ENCODE measurements around the gene SLC29A3. TPM values are rescaled to one million over a fixed set of nuclear protein-coding genes. Genes with fewer than 3 reads are reported as not detected.
A peak's percentile ranks its signal among the peaks of the same experiment; 100 is the strongest.

SLC29A3 gene
- total and polyA plus RNA-seq, 5 experiments from 2014 or later: 3.7 to 10.4 (median 8.2) TPM

- H3K9me3 Mint-ChIP-seq: no peaks in the 10 kb centered on the region
- H3K4me1 Mint-ChIP-seq: peaks cover 23 to 43% (median 36%) of the 10 kb centered on the region in 4 donors
- POLR2A ChIA-PET: no interaction called here
- no peak overlapping the region for H3K4me3 Mint-ChIP-seq
- no peak for DNase-seq
- H3K27me3 Mint-ChIP-seq: no peaks in the 10 kb centered on the region
- ATAC-seq: no peak
- H3K36me3 Mint-ChIP-seq: peaks cover 6 to 32% (median 8%) of the 10 kb centered on the region in 3 donors
- peak overlapping the region in 1 of 10 donors; percentile 16 for H3K27ac Mint-ChIP-seq
Observed at GRCh38 chr10:71321386-71321785, 2.3 kb downstream of the SLC29A3 start.

- ATAC-seq: no peak
- Mint-ChIP-seq H3K4me1 (peaks cover 23 to 52% (median 35%) of the 10 kb centered on the region in 4 donors), H3K27me3 (no peaks in the 10 kb centered on the region), H3K27ac (peak overlapping the region in 4 of 10 donors; percentile 9 to 61 (median 44)), H3K36me3 (peaks cover 6 to 47% (median 14%) of the 10 kb centered on the region in 3 donors), H3K4me3 (peak overlapping the region in 1 of 10 donors; percentile 12), H3K9me3 (no peaks in the 10 kb centered on the region)
- peak in 3 of 10 donors; percentile 7 to 21 (median 15) for DNase-seq
- POLR2A ChIA-PET: interaction anchor here (0.6 kb wide), 1 partner anchor 759 kb away, joined by 4 read pairs; no protein-coding TSS in a partner anchor
Observed at GRCh38 chr10:71323407-71323806, 4.3 kb downstream of the SLC29A3 start.

- no peak overlapping the region for H3K27ac Mint-ChIP-seq
- no peaks in the 10 kb centered on the region for H3K9me3 Mint-ChIP-seq
- DNase-seq (no peak), ATAC-seq (no peak)
- POLR2A ChIA-PET: no interaction called here
- no peaks in the 10 kb centered on the region for H3K27me3 Mint-ChIP-seq
- peaks cover 20 to 52% (median 28%) of the 10 kb centered on the region in 4 donors for H3K4me1 Mint-ChIP-seq
- H3K4me3 Mint-ChIP-seq: no peak overlapping the region
- peaks cover 6 to 51% (median 14%) of the 10 kb centered on the region in 3 donors for H3K36me3 Mint-ChIP-seq
Observed at GRCh38 chr10:71324743-71325142, 5.7 kb downstream of the SLC29A3 start.

- POLR2A ChIA-PET: no interaction called here
- H3K36me3 Mint-ChIP-seq: peaks cover 6 to 51% (median 14%) of the 10 kb centered on the region in 3 donors
Observed at GRCh38 chr10:71325267-71325666, 6.2 kb downstream of the SLC29A3 start.

GRCh38 chr10:71326464-71326881 is 7.4 kb downstream of the SLC29A3 start:
- H3K27ac Mint-ChIP-seq: no peak overlapping the region
- no peaks in the 10 kb centered on the region for H3K9me3 Mint-ChIP-seq
- no peak for DNase-seq
- POLR2A ChIA-PET: interaction anchor here (0.7 kb wide), 1 partner anchor 438 kb away, joined by 3 read pairs; the partner anchor contains the start of gene PCBD1
- peaks cover 9 to 47% (median 23%) of the 10 kb centered on the region in 4 donors for H3K4me1 Mint-ChIP-seq
- peaks cover 6 to 59% (median 14%) of the 10 kb centered on the region in 3 donors for H3K36me3 Mint-ChIP-seq
- no peak overlapping the region for H3K4me3 Mint-ChIP-seq
- ATAC-seq: no peak
- no peaks in the 10 kb centered on the region for H3K27me3 Mint-ChIP-seq

More at GRCh38 chr10:71325267-71325666, 6.2 kb downstream of the SLC29A3 start:
- DNase-seq (no peak), ATAC-seq (no peak)
- H3K4me3 Mint-ChIP-seq: no peak overlapping the region
- peaks cover 15 to 47% (median 27%) of the 10 kb centered on the region in 4 donors for H3K4me1 Mint-ChIP-seq
- no peak overlapping the region for H3K27ac Mint-ChIP-seq
- H3K27me3 Mint-ChIP-seq: no peaks in the 10 kb centered on the region
- no peaks in the 10 kb centered on the region for H3K9me3 Mint-ChIP-seq

GRCh38 chr10:71330789-71331404 is 11.8 kb downstream of the SLC29A3 start:
- DNase-seq (no peak), ATAC-seq (no peak)
- no peak overlapping the region for H3K4me3 Mint-ChIP-seq
- H3K36me3 Mint-ChIP-seq: peaks cover 0 to 46% (median 10%) of the 10 kb centered on the region in 3 donors
- peak overlapping the region in 2 of 10 donors; percentile 30 to 57 for H3K27ac Mint-ChIP-seq
- POLR2A ChIA-PET: interaction anchor here (1.6 kb wide), 1 partner anchor 9 kb away, joined by 3 read pairs; no protein-coding TSS in a partner anchor
- H3K9me3 Mint-ChIP-seq: no peaks in the 10 kb centered on the region
- no peaks in the 10 kb centered on the region for H3K27me3 Mint-ChIP-seq
- peaks cover 9 to 31% (median 12%) of the 10 kb centered on the region in 4 donors for H3K4me1 Mint-ChIP-seq

- ATAC-seq (no peak), DNase-seq (no peak)
- Mint-ChIP-seq H3K4me1 (peaks cover 9 to 31% (median 12%) of the 10 kb centered on the region in 4 donors), H3K4me3 (no peak overlapping the region), H3K27me3 (no peaks in the 10 kb centered on the region), H3K36me3 (peaks cover 0 to 49% (median 15%) of the 10 kb centered on the region in 3 donors), H3K9me3 (no peaks in the 10 kb centered on the region), H3K27ac (peak overlapping the region in 1 of 10 donors; percentile 86)
- POLR2A ChIA-PET: interaction anchor here (0.6 kb wide), 1 partner anchor 800 kb away, joined by 5 read pairs; no protein-coding TSS in a partner anchor
Observed at GRCh38 chr10:71331736-71332135, 12.7 kb downstream of the SLC29A3 start.

- DNase-seq: no peak
- Mint-ChIP-seq H3K36me3 (peaks cover 0 to 43% (median 10%) of the 10 kb centered on the region in 3 donors), H3K9me3 (no peaks in the 10 kb centered on the region), H3K4me3 (no peak overlapping the region), H3K4me1 (peaks cover 7 to 25% (median 10%) of the 10 kb centered on the region in 4 donors), H3K27ac (peak overlapping the region in 1 of 10 donors; percentile 86), H3K27me3 (no peaks in the 10 kb centered on the region)
- ATAC-seq: no peak
- POLR2A ChIA-PET: no interaction called here
Observed at GRCh38 chr10:71332466-71332865, 13.4 kb downstream of the SLC29A3 start.

- Mint-ChIP-seq H3K27ac (no peak overlapping the region), H3K9me3 (no peaks in the 10 kb centered on the region), H3K4me1 (peaks cover 6 to 20% (median 10%) of the 10 kb centered on the region in 4 donors), H3K27me3 (no peaks in the 10 kb centered on the region), H3K36me3 (peaks cover 0 to 37% (median 10%) of the 10 kb centered on the region in 3 donors), H3K4me3 (no peak overlapping the region)
- ATAC-seq (no peak), DNase-seq (no peak)
- POLR2A ChIA-PET: no interaction called here
Observed at GRCh38 chr10:71333129-71333887, 14.2 kb downstream of the SLC29A3 start.

- POLR2A ChIA-PET: no interaction called here
- peaks cover 4 to 15% (median 11%) of the 10 kb centered on the region in 4 donors for H3K4me1 Mint-ChIP-seq
- no peak overlapping the region for H3K4me3 Mint-ChIP-seq
- peak overlapping the region in 1 of 10 donors; percentile 44 for H3K27ac Mint-ChIP-seq
- no peaks in the 10 kb centered on the region for H3K9me3 Mint-ChIP-seq
- ATAC-seq: no peak
- no peaks in the 10 kb centered on the region for H3K27me3 Mint-ChIP-seq
- H3K36me3 Mint-ChIP-seq: peaks cover 0 to 39% (median 12%) of the 10 kb centered on the region in 3 donors
- no peak for DNase-seq
Observed at GRCh38 chr10:71334221-71334791, 15.2 kb downstream of the SLC29A3 start.

- H3K36me3 Mint-ChIP-seq: peaks cover 0 to 44% (median 14%) of the 10 kb centered on the region in 3 donors
- POLR2A ChIA-PET: no interaction called here
- DNase-seq (no peak), ATAC-seq (no peak)
- no peaks in the 10 kb centered on the region for H3K9me3 Mint-ChIP-seq
- no peak overlapping the region for H3K4me3 Mint-ChIP-seq
- H3K4me1 Mint-ChIP-seq: peaks cover 4 to 15% (median 9%) of the 10 kb centered on the region in 4 donors
- peak overlapping the region in 1 of 10 donors; percentile 11 for H3K27ac Mint-ChIP-seq
- no peaks in the 10 kb centered on the region for H3K27me3 Mint-ChIP-seq
Observed at GRCh38 chr10:71335173-71335708, 16.2 kb downstream of the SLC29A3 start.

GRCh38 chr10:71336632-71337031 is 17.6 kb downstream of the SLC29A3 start:
- POLR2A ChIA-PET: no interaction called here
- H3K9me3 Mint-ChIP-seq: no peaks in the 10 kb centered on the region
- H3K27me3 Mint-ChIP-seq: no peaks in the 10 kb centered on the region
- ATAC-seq: no peak
- H3K4me1 Mint-ChIP-seq: peaks cover 4 to 11% (median 7%) of the 10 kb centered on the region in 4 donors
- no peak for DNase-seq
- peaks cover 0 to 35% (median 17%) of the 10 kb centered on the region in 3 donors for H3K36me3 Mint-ChIP-seq
- no peak overlapping the region for H3K4me3 Mint-ChIP-seq
- no peak overlapping the region for H3K27ac Mint-ChIP-seq
